NCI-H1092 (cell line): Measurements from ENCODE around the gene UCK1.

ENCODE experiments used
- DNase-seq: peaks from one replicate; lab custom pipeline; 2025; lab: John Stamatoyannopoulos, UW

UCK1 gene

GRCh38 chr9:131476777-131477345 lies 54.2 kb downstream of the UCK1 start:
- DNase-seq = no peak

DNA sequence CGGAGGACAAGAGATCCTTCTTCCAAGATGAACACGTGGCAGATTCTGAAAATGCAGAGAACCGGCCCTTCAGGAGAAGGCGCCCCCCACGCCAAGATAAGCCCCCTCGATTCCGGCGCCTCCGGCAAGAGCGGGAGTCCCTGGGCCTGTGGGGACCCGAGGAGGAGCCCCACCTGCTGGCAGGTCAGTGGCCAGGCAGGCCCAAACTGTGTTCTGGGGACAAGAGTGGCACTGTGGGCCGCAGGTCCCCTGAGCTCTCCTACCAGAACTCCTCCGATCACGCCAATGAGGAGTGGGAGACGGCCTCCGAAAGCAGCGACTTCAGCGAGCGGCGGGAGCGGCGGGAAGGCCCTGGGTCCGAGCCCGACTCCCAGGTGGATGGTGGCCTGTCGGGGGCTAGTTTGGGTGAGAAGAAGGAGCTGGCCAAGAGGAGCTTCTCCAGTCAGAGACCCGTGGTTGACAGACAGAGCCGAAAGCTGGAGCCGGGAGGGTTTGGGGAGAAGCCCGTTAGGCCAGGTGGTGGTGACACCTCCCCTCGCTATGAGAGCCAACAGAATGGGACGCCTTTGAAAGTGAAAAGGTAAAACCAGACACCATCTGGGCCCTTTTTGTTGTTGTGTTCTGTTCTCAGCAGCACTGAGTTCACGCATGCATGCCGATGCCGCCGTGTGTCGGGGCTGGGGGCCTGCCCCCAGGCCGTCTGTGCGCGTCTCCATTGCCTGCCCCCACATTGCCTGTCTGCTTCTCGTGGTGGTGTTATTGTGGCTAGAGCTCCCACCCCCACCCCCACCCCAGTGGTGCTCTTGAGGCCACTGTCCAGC lies 54.9 kb downstream of the UCK1 start:
- DNase-seq = no peak

DNA sequence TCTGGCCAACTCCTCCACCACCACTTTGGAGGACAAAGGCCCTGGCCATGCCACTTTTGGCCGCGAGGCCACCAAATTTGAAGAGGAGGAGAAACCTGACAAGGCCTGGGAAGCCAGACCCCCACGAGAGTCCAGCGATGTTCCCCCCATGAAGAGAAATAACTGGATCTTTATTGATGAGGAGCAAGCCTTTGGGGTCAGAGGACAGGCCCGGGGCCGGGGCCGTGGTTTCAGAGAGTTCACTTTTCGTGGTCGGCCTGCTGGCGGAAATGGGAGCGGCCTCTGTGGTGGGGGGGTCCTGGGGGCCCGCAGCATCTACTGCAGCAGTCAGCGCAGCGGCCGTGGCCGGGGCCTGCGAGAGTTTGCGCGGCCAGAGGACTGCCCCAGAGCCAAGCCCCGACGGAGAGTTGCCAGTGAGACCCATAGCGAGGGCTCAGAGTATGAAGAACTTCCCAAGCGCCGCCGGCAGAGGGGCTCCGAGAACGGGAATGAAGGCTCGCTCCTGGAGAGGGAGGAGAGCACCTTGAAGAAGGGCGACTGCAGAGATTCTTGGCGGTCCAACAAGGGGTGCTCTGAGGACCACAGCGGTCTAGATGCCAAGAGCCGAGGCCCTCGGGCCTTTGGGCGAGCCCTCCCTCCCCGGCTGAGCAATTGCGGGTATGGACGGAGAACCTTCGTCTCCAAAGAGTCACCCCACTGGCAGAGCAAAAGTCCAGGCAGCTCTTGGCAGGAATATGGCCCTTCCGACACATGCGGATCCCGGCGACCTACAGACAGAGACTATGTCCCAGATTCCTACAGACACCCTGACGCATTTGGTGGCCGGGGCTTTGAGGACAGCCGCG lies 55.7 kb downstream of the UCK1 start:
- no peak for DNase-seq

- no peak for DNase-seq
These were observed 56.4 kb downstream of the UCK1 start for GRCh38 chr9:131474711-131475110.

DNA sequence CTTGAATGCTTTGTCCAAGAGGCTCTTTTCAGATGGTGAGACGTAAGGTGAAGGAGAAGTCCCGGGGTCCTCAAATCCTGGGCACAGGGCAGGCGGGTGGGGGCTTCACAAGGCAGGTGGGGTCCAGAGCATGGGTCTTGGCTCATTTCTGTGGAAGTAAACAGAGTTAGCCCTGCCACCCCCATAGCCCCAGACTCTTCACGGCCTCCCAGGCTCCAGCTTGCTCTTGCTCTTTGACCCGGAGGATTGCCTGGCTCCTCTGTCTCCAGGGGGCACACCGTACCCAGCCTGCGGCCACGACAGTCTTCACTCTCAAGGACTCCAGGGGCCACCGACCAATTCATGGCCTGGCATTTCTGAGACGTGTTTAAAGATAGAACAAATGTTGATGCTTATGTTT lies 57.2 kb downstream of the UCK1 start:
- no peak for DNase-seq
